ENCODE data around the gene ZNF598. TPM values are rescaled to one million over a fixed set of nuclear protein-coding genes. Genes with fewer than 3 reads are reported as not detected.

Gene ZNF598
- total RNA-seq, 3 donors from 2014 or later: 16.0 to 25.2 (median 22.2) TPM

DNA sequence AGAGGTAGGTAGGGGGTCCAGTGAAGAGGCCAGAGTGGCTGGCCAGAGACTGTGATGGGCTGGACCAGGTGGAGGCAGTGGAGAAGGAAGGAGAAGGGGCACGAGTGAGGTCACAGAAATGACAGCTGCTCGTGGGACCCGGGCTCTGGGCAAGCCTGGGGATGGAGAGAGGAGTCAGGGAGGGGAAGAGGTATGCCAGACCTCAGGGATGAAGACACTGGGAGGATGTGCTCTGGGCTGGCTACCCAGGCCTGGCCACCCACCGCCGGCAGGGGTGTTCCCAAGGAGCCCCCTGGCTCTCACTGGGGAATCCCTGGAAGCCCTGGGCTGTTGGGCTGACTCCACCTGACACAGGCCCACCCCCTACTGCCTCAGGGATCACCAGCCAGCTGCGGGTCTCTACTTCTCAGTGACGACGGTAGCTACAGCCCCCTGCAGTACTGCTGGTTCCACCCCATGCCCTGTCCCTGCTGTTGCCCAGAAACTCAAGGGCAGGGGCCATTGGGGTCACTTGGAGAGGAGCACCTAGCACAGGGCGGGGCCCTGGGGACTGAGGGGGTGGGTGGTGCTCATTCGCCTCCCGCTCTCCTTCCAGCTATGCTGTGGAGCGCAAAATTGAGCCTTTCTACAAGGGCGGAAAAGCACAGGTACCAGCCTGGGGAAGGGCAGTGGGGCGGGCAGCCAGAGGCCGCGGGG lies 36.0 kb downstream of the ZNF598 start:
- no peak for DNase-seq (ENCODE audit: low spot score in 2 of 2)
- TF ChIP-seq, protein P1, sequence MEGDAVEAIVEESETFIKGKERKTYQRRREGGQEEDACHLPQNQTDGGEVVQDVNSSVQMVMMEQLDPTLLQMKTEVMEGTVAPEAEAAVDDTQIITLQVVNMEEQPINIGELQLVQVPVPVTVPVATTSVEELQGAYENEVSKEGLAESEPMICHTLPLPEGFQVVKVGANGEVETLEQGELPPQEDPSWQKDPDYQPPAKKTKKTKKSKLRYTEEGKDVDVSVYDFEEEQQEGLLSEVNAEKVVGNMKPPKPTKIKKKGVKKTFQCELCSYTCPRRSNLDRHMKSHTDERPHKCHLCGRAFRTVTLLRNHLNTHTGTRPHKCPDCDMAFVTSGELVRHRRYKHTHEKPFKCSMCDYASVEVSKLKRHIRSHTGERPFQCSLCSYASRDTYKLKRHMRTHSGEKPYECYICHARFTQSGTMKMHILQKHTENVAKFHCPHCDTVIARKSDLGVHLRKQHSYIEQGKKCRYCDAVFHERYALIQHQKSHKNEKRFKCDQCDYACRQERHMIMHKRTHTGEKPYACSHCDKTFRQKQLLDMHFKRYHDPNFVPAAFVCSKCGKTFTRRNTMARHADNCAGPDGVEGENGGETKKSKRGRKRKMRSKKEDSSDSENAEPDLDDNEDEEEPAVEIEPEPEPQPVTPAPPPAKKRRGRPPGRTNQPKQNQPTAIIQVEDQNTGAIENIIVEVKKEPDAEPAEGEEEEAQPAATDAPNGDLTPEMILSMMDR (IDR thresholded peaks at IDR 0.05): no peak
- TF ChIP-seq POLR2A (IDR thresholded peaks at IDR 0.05) (no peak), POLR2AphosphoS5 (IDR thresholded peaks at IDR 0.05) (no peak)
- no peak overlapping the region for H3K4me3 ChIP-seq
- peaks cover 10 to 12% of the 10 kb centered on the region in 2 donors for H3K4me1 ChIP-seq
- intact Hi-C loops (cut with DNase I; ENCODE audit: low total_unique reads): no loop called here
- H3K27ac ChIP-seq: no peak overlapping the region
- no peaks in the 10 kb centered on the region for H3K27me3 ChIP-seq
- H3K9me3 ChIP-seq: no peaks in the 10 kb centered on the region
- peaks cover 10% of the 10 kb centered on the region for H3K36me3 ChIP-seq

DNA sequence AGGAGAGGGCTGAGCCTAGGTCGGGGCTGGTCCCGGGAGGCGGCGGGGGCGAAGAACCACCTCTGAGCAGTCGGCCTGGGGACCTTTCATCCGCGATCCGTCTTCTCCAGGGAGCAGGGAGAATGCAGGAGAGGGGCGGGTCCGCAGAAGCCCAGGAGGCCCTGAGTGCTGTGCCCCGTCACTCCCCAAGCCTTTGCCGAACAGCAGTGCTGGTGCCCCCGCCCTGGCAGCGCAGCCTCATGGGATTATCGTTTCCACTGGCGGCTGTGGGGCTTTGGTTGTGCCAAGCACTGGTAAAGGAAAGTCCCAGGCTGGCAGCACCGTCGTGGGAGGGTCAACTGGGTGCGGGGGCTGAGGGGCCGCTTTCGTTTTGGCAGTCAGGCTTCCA lies 37.1 kb downstream of the ZNF598 start:
- TF ChIP-seq POLR2A (IDR thresholded peaks at IDR 0.05) (no peak), POLR2AphosphoS5 (IDR thresholded peaks at IDR 0.05) (no peak)
- TF ChIP-seq, protein P1 (IDR thresholded peaks at IDR 0.05): no peak
- Histone ChIP-seq H3K4me1 (peaks cover 10 to 12% of the 10 kb centered on the region in 2 donors), H3K27me3 (no peaks in the 10 kb centered on the region), H3K27ac (peak overlapping the region; percentile 86 to 94), H3K4me3 (peak overlapping the region; percentile 77 to 100 (median 98)), H3K36me3 (peaks cover 5% of the 10 kb centered on the region), H3K9me3 (no peaks in the 10 kb centered on the region)
- no peak for DNase-seq (ENCODE audit: low spot score in 2 of 2)
- intact Hi-C loops (cut with DNase I; ENCODE audit: low total_unique reads): no loop called here

- peak; percentile 90 to 96 for DNase-seq (ENCODE audit: low spot score in 2 of 2)
- peak within 1 kb of the TSS; percentile 77 to 100 (median 98) for H3K4me3 ChIP-seq
- H3K36me3 ChIP-seq: peaks cover 5% of the 10 kb centered on the region
- no peaks in the 10 kb centered on the region for H3K9me3 ChIP-seq
- H3K4me1 ChIP-seq: peaks cover 10 to 12% of the 10 kb centered on the region in 2 donors
- H3K27me3 ChIP-seq: no peaks in the 10 kb centered on the region
- peak within 1 kb of the TSS; percentile 86 to 94 for H3K27ac ChIP-seq
- intact Hi-C loops (cut with DNase I; ENCODE audit: low total_unique reads): no loop called here
- TF ChIP-seq POLR2A (IDR thresholded peaks at IDR 0.05): peak; percentile 97
- TF ChIP-seq, protein P1 (IDR thresholded peaks at IDR 0.05): peak in 1 of 3 donors; percentile 14
- TF ChIP-seq POLR2AphosphoS5 (IDR thresholded peaks at IDR 0.05): peak; percentile 99 to 100 (median 100)
Measured at GRCh38 chr16:1971796-1972489, 37.7 kb downstream of the ZNF598 start, which contains the start of gene TBL3. TSS of gene TBL3 (plus strand) at chr16:1972053. CDS start at chr16:1972165, 112 bp downstream.

DNA sequence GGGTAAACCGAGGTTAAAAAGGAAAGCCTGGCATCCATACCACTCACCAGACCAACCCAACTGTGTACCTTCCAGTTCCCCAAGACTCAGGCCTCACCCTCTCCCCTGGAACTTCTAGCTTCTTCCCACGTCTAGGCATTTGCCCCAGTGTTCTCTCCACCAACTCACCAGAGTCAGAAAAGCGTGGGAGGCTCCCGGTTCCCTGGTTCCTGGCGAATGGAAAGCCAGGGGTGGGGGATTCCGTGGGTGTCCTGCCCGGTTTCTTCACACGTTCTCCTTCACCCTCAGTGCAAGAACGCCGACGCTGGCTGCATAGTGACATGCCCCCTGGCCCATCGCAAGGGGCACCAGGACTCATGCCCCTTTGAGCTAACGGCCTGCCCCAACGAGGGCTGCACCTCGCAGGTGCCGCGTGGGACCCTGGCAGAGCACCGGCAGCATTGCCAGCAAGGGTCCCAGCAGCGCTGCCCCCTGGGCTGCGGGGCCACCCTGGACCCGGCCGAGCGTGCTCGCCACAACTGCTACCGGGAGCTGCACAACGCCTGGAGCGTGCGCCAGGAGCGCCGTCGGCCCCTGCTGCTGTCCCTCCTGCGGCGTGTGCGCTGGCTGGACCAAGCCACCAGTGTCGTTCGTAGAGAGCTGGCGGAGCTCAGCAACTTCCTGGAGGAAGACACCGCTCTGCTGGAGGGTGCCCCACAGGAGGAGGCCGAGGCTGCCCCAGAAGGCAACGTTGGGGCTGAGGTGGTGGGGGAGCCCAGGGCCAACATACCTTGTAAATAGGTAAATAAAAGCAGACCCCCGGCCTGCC lies 41.3 kb downstream of the ZNF598 start:
- Histone ChIP-seq H3K4me3 (no peak overlapping the region), H3K4me1 (peaks cover 13 to 19% of the 10 kb centered on the region in 2 donors), H3K27ac (no peak overlapping the region), H3K36me3 (no peaks in the 10 kb centered on the region), H3K27me3 (no peaks in the 10 kb centered on the region), H3K9me3 (no peaks in the 10 kb centered on the region)
- TF ChIP-seq POLR2A (IDR thresholded peaks at IDR 0.05) (no peak), POLR2AphosphoS5 (IDR thresholded peaks at IDR 0.05) (no peak)
- TF ChIP-seq, protein P1 (IDR thresholded peaks at IDR 0.05): no peak
- DNase-seq (ENCODE audit: low spot score in 2 of 2): no peak
- intact Hi-C loops (cut with DNase I; ENCODE audit: low total_unique reads): no loop called here

All from breast epithelium (tissue), 4 donors.